Raji (cell line): ENCODE results near the gene DNMBP.

ENCODE experiments used
- POLR2A ChIP-seq: IDR thresholded peaks from 2 replicates; pipeline ENCODE4 v1.6.1; 2011; ENCODE audit warnings: low read depth, low read length, control low read depth; ENCODE audit not compliant: insufficient read depth

DNMBP gene

DNA sequence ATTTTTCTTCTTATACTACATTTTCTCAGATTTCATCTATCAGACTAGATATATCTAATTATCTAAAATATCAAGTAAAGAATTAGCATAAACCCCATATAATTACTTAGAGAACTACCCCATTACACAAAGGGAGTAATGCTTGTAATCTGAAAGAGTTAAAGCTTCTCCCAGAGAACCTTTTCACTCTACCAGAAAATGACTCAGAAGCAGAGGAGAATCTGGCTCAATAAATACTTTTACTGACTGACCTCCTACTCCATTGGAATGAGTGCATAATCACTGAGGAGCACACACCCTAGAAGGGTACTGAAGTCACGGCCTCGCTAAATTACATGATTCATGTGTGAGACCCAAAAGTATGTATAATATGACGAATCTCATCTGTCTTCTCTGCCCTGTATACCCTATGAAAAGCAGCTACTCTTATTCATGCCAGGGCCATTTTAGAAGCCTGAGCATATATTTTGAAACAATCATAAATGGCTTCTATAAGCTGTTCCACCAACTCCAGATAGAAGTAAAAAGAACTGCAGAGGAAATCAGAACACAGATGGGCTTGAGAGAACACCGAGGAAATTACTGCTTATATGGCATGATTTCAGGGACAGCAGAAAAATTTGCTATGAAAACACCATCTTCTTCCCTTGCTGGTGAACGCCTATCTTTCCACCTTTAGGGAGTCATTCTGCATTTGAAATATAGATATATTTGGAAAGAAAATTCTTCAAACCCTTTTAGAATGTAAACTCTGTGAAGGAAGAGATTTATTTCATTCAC lies 32.7 kb downstream of the DNMBP start:
- TF ChIP-seq POLR2A, result no peak

GRCh38 chr10:99975942-99976809 lies 33.6 kb downstream of the DNMBP start:
- 0 out of 2 replicates have a peak, but pooled peaks have one; percentile 5 for TF ChIP-seq POLR2A

DNA sequence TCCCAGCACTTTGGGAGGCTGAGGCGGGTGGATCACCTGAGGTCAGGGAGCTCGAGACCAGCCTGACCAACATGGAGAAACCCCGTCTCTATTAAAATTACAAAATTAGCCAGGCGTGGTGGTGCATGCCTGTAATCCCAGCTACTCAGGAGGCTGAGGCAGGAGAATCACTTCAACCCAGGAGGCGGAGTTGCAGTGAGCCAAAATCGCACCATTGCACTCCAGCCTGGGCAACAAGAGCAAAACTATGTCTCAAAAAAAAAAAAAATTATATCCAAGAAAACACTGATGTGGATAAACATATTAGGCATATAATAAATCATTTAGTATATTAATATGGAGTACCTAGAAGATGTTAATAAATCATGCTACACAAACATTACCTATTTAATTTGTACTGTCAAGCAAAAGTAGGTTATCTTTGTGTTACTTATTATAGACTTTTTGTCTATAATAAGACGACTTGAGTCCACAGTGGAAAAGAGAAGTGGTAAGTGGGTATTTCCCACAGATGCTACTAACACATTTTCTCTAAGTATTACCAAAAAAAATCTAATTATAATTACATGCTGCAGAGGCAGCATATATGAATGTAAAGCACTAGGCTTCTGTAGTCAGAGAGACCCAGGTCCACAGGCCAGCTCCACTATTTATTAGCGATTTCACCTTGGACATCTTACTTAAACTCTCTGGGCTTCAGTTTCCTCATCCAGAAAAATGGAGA lies 34.5 kb downstream of the DNMBP start:
- 0 out of 2 replicates have a peak, but pooled peaks have one; percentile 19 for TF ChIP-seq POLR2A

DNA sequence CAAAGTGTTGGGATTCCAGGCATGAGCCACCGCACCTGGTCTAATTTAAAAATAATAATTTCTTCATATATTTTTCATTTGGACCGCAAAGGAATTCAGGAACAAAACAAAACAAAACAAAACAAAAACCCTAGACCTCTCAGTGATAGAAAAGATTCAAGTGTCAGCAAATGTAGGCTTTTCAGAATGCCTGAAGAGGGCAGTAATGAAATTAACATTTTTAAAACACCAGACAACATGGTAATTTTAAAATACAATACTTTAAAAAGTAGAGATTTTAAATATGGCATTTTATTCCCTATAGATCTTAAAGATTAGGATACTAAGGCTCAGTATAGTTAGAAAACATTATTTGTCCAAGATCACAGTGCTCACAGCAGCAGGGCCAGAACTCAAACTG lies 36.6 kb downstream of the DNMBP start:
- TF ChIP-seq POLR2A, result no peak

- no peak for TF ChIP-seq POLR2A
Measured at GRCh38 chr10:99967961-99968360, 41.8 kb downstream of the DNMBP start.

DNA sequence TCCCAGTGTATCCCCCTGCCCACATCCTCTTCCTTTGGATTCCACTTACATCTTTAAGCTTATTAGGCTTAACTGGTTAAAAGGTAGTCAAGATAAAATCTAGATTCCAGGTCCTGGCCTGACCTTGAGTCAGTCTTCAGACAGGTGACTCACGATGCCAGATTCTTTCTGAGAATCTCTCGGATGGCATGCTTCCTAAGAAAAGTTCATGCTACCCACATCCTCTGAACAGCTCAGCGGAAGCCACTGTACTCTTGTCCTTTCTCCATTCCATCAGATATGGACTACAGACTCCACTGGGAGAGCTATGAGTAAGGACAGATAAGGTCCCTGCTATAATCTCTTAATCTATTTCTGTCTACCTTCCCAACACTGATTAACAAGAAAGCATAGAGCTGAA lies 43.4 kb downstream of the DNMBP start:
- no peak for TF ChIP-seq POLR2A

DNA sequence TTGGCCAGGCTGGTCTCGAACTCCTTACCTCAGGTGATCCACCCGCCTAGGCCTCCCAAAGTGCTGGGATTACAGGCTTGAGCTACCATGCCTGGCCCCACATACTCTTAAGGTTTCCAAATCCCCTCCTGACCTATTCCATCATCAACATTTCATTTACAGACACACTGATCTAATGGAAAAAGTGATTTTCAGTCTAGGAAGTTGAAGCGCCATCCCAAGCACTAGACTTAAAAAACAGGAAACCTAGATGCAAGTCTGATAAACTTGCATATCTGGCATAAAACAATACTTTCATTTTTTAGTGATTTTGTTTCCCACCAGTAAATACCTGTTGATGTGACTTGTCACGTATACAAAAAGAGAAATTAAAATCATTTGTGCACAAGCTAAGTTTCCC lies 44.0 kb downstream of the DNMBP start:
- no peak for TF ChIP-seq POLR2A

- no peak for TF ChIP-seq POLR2A
Measured at GRCh38 chr10:99964791-99965190, 45.0 kb downstream of the DNMBP start.

GRCh38 chr10:99958806-99959205 lies 50.9 kb downstream of the DNMBP start:
- no peak for TF ChIP-seq POLR2A

- no peak for TF ChIP-seq POLR2A
Measured at GRCh38 chr10:99958302-99958701, 51.4 kb downstream of the DNMBP start.

DNA sequence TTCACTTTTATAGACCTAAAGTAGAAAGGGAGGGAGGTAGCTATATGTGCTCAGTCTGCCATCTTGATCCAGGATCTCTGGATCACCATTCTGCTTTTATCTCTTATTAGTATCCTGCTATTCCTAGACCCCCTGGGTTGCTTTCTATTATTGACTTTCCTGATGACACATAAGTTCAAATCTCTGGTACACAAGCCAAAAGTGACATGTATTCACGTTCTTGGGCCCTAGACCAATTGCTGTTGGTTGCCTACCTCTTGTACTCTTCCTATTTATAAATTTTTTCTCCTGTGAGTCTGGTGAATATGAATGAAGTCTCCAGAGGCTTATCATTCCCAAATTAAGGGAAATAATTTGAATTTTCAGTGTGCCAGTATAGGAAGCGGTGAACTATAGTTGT lies 56.9 kb downstream of the DNMBP start:
- TF ChIP-seq POLR2A, result no peak

- no peak for TF ChIP-seq POLR2A
Measured at GRCh38 chr10:99945263-99945662, 64.5 kb downstream of the DNMBP start.

GRCh38 chr10:99944860-99945259 lies 64.9 kb downstream of the DNMBP start:
- no peak for TF ChIP-seq POLR2A

- no peak for TF ChIP-seq POLR2A
Measured at GRCh38 chr10:99943908-99944307, 65.8 kb downstream of the DNMBP start.
